ENCODE measurements around the gene FREM1. TPM values are rescaled to one million over a fixed set of nuclear protein-coding genes. Genes with fewer than 3 reads are reported as not detected.

The FREM1 gene
- total and polyA plus RNA-seq, 12 donors: 2.8 to 24.1 (median 7.1) TPM

DNA sequence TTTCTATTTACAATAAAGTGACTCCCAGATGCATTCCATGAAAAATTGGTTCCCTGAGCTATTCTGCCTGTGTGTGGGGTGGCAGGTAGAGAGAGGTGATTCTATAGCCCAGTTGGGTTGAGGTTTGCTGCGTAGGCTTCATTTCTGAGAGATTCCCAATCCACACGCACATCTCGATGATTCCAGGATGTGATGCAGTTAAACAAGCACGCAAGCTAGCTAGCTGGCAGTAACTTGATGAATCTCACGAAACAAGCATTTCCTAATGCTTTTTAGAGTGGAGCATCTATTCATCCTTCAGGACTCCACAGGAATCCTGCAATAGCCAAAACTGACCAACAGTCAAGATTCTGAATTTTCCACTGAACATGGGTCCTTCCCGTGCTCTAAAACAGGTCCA lies 143.9 kb downstream of the FREM1 start:
- WGBS, 4 donors: 91 to 96% (median 96%) methylated on average over 6 of the region's 6 CpGs
- Histone ChIP-seq H3K27me3 (no peaks in the 10 kb centered on the region), H3K4me1 (replicated peaks in 1 of 2) (no peaks in the 10 kb centered on the region), H3K9me3 (replicated peaks in 1 of 3) (no peaks in the 10 kb centered on the region), H3K27ac (no peak overlapping the region), H3K4me3 (no peak overlapping the region), H3K36me3 (replicated peaks in 1 of 2) (no peaks in the 10 kb centered on the region)
- TF ChIP-seq POLR2A (IDR thresholded peaks at IDR 0.05): no peak
- TF ChIP-seq, protein P1, sequence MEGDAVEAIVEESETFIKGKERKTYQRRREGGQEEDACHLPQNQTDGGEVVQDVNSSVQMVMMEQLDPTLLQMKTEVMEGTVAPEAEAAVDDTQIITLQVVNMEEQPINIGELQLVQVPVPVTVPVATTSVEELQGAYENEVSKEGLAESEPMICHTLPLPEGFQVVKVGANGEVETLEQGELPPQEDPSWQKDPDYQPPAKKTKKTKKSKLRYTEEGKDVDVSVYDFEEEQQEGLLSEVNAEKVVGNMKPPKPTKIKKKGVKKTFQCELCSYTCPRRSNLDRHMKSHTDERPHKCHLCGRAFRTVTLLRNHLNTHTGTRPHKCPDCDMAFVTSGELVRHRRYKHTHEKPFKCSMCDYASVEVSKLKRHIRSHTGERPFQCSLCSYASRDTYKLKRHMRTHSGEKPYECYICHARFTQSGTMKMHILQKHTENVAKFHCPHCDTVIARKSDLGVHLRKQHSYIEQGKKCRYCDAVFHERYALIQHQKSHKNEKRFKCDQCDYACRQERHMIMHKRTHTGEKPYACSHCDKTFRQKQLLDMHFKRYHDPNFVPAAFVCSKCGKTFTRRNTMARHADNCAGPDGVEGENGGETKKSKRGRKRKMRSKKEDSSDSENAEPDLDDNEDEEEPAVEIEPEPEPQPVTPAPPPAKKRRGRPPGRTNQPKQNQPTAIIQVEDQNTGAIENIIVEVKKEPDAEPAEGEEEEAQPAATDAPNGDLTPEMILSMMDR (IDR thresholded peaks at IDR 0.05): no peak
- intact Hi-C loops (cut with DNase I): loop anchor here in 1 of 2 donors (5.0 kb wide), 1 partner anchor 149 kb away; no protein-coding TSS in a partner anchor
- DNase-seq: no peak

DNA sequence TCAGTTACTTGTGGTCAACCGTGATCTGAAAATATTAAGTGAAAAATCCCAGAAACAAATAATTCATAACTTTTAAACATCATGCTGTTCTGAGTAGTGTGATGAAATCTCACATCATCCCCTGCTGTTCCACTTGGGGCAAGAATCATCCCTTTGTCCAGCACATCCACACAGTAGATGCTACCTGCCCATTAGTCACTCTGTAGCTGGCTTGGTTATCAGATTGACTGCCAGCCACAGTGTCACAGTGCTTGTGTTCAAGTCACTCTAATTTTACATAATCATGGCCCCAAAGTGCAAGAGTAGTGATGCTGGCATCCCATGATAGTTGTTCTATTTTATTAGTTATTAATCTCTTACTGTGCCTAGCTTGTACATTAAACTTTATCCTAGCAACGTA lies 148.6 kb downstream of the FREM1 start:
- 88 to 92% (median 91%) methylated on average over 2 of the region's 2 CpGs for WGBS, 4 donors
- TF ChIP-seq POLR2A (IDR thresholded peaks at IDR 0.05): no peak
- TF ChIP-seq, protein P1 (IDR thresholded peaks at IDR 0.05): no peak
- Histone ChIP-seq H3K36me3 (replicated peaks in 1 of 2) (no peaks in the 10 kb centered on the region), H3K27me3 (no peaks in the 10 kb centered on the region), H3K4me1 (replicated peaks in 1 of 2) (peaks cover 0 to 16% of the 10 kb centered on the region in 2 donors), H3K27ac (no peak overlapping the region), H3K4me3 (no peak overlapping the region), H3K9me3 (replicated peaks in 1 of 3) (no peaks in the 10 kb centered on the region)
- no peak for DNase-seq
- intact Hi-C loops (cut with DNase I): no loop called here

- WGBS, 4 donors: 0% methylated on average over 1 of the region's 1 CpG
- intact Hi-C loops (cut with DNase I): no loop called here
- H3K27ac ChIP-seq: no peak overlapping the region
- peaks cover 3 to 16% of the 10 kb centered on the region in 2 donors for H3K4me1 ChIP-seq (replicated peaks in 1 of 2)
- no peaks in the 10 kb centered on the region for H3K27me3 ChIP-seq
- H3K4me3 ChIP-seq: no peak overlapping the region
- H3K36me3 ChIP-seq (replicated peaks in 1 of 2): no peaks in the 10 kb centered on the region
- DNase-seq: no peak
- no peak for TF ChIP-seq POLR2A (IDR thresholded peaks at IDR 0.05)
- TF ChIP-seq, protein P1 (IDR thresholded peaks at IDR 0.05): no peak
- no peaks in the 10 kb centered on the region for H3K9me3 ChIP-seq (replicated peaks in 1 of 3)
Observed at GRCh38 chr9:14760060-14760459, 150.2 kb downstream of the FREM1 start.

DNA sequence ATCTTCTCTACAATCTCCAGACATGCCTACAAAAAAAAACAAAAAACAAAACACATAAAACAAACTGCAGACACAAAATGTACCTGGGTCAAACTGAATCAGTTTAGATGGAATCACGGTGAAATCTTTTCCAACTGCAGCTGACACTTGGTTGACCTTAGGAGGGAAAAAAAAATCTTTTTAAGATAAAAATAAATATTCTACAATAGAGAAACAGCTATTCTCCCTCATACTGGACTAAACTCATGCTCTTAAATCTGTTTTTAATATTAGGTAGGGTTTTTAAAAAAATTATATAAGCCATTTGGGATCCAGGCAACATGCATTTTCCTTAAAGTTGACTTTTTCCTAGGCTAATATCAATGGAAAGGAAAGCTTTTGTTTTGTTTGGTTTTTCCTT lies 153.9 kb downstream of the FREM1 start:
- Histone ChIP-seq H3K27me3 (no peaks in the 10 kb centered on the region), H3K27ac (no peak overlapping the region), H3K36me3 (replicated peaks in 1 of 2) (no peaks in the 10 kb centered on the region), H3K4me1 (replicated peaks in 1 of 2) (peaks cover 3 to 21% of the 10 kb centered on the region in 2 donors), H3K4me3 (no peak overlapping the region), H3K9me3 (replicated peaks in 1 of 3) (no peaks in the 10 kb centered on the region)
- 21 to 35% (median 28%) methylated on average over 1 of the region's 1 CpG for WGBS, 4 donors
- intact Hi-C loops (cut with DNase I): no loop called here
- TF ChIP-seq, protein P1 (IDR thresholded peaks at IDR 0.05): no peak
- TF ChIP-seq POLR2A (IDR thresholded peaks at IDR 0.05): no peak
- DNase-seq: no peak

All from adrenal gland (tissue), 12 donors.